ENCODE data around the gene GTF2H2. TPM values are rescaled to one million over a fixed set of nuclear protein-coding genes. Genes with fewer than 3 reads are reported as not detected.
"Not testable (repeated sequence)": the region's sequence is repeated elsewhere in the genome, so short reads cannot be mapped to it uniquely, and the experiment has no call there.

GTF2H2 gene
- total and polyA plus RNA-seq, 2 of the 4 experiments (the other 2 are of a cell fraction): 13.9 to 18.1 TPM

GRCh38 chr5:71018376-71019005 lies 49.0 kb downstream of the GTF2H2 start:
- H2BK20ac ChIP-seq (ENCODE audit: low read depth, low read length); H2AFZ ChIP-seq (replicated peaks; ENCODE audit: low read length, poor library complexity); H2AK5ac ChIP-seq (ENCODE audit: low read depth, low read length); H4K8ac ChIP-seq (ENCODE audit: low read depth in 2 of 2, low read length in 2 of 2); H3K4me3 ChIP-seq (ENCODE audit: insufficient read depth, low read depth, low read length); H3K36me3 ChIP-seq (ENCODE audit: control insufficient read depth, insufficient read depth, low read length); H4K91ac ChIP-seq (ENCODE audit: insufficient read depth, low read depth, low read length); H2BK5ac ChIP-seq (ENCODE audit: low read depth, low read length, poor library complexity, severe bottlenecking); H3K23ac ChIP-seq (ENCODE audit: low read depth, low read length); H4K5ac ChIP-seq (ENCODE audit: low read depth, low read length); H3K4me2 ChIP-seq (ENCODE audit: low read depth, low read length); H3K27me3 ChIP-seq (ENCODE audit: control insufficient read depth, insufficient read depth, low read length); POLR2A ChIA-PET (ENCODE audit: unreplicated experiment); intact Hi-C loops (cut with micrococcal nuclease); H2BK120ac ChIP-seq (ENCODE audit: low read depth, low read length); H3K79me1 ChIP-seq (ENCODE audit: low read depth in 1 of 2, low read length in 2 of 2); H3K9ac ChIP-seq (ENCODE audit: low read depth, low read length); H2BK15ac ChIP-seq (ENCODE audit: low read depth, low read length); H4K20me1 ChIP-seq (ENCODE audit: insufficient read depth, low read length); H3K18ac ChIP-seq (ENCODE audit: low read depth, low read length); CTCF ChIA-PET; H3K56ac ChIP-seq (ENCODE audit: extremely low read depth, insufficient read depth, low read length); H3K4me1 ChIP-seq (ENCODE audit: control insufficient read depth, insufficient read depth, low read length); H2AK9ac ChIP-seq (replicated peaks; ENCODE audit: low read depth, low read length, poor library complexity); H3K27ac ChIP-seq (ENCODE audit: insufficient read depth, low read length); H3K4ac ChIP-seq (ENCODE audit: low read depth, low read length); BruUV-seq (replicated peaks); dilution Hi-C loops (cut with HindIII; ENCODE audit: low sequenced_read_pairs, unreplicated experiment); H3K14ac ChIP-seq (replicated peaks; ENCODE audit: low read depth, low read length); DNase-seq; in situ Hi-C loops (cut with MboI; ENCODE audit: low sequenced_read_pairs); H3K9me1 ChIP-seq (ENCODE audit: insufficient read depth, low read length); H3K9me3 ChIP-seq (ENCODE audit: control insufficient read depth, insufficient read depth, low read length): not testable (repeated sequence)
- WGBS, 2 experiments (ENCODE audit: extremely low coverage in 2 of 2, insufficient read length in 1 of 2): no CpG with 5 or more reads among the region's 6 CpGs
- peak; percentile 29; the same call in 1 of the 2 replicates for ATAC-seq (ENCODE audit: low read depth)
